ENCODE data around the gene PLA2G2E.
A peak's percentile ranks its signal among the peaks of the same experiment; 100 is the strongest.
"Not testable (repeated sequence)": the region's sequence is repeated elsewhere in the genome, so short reads cannot be mapped to it uniquely, and the experiment has no call there.

PLA2G2E gene

GRCh38 chr1:19882111-19883071, 41.0 kb downstream of the PLA2G2E start, which contains the start of gene OTUD3:
Gene OTUD3, plus strand, starts transcription at chr1:19882395. Its CDS starts 119 bp downstream, at chr1:19882514.
- peak within 1 kb of the TSS; percentile 77 to 82 for H3K4me3 ChIP-seq (ENCODE audit: low read depth in 1 of 2, low read length in 1 of 2)
- H3K4me1 ChIP-seq (ENCODE audit: control insufficient read depth in 1 of 2, insufficient read depth in 1 of 2, low read depth in 1 of 2, low read length in 1 of 2): peaks cover 9 to 10% of the 10 kb centered on the region in 2 experiments
- no peaks in the 10 kb centered on the region for H3K9me3 ChIP-seq
- peak; percentile 87 for TF ChIP-seq CTCF (IDR thresholded peaks at IDR 0.05)
- H3K36me3 ChIP-seq: no peaks in the 10 kb centered on the region
- peaks cover 27% of the 10 kb centered on the region for H3K27me3 ChIP-seq
- H3K27ac ChIP-seq: peak within 1 kb of the TSS; percentile 79

- peaks cover 9 to 10% of the 10 kb centered on the region in 2 experiments for H3K4me1 ChIP-seq (ENCODE audit: control insufficient read depth in 1 of 2, insufficient read depth in 1 of 2, low read depth in 1 of 2, low read length in 1 of 2)
- not testable (repeated sequence) for H3K36me3 ChIP-seq; H3K27ac ChIP-seq; H3K4me3 ChIP-seq (ENCODE audit: low read depth in 1 of 2, low read length in 1 of 2); H3K9me3 ChIP-seq
- peaks cover 43% of the 10 kb centered on the region for H3K27me3 ChIP-seq
Measured at GRCh38 chr1:19880841-19881240, 42.6 kb downstream of the PLA2G2E start.

- Histone ChIP-seq H3K36me3 (no peaks in the 10 kb centered on the region), H3K9me3 (no peaks in the 10 kb centered on the region), H3K27me3 (peaks cover 53% of the 10 kb centered on the region), H3K27ac (no peak overlapping the region), H3K4me1 (ENCODE audit: control insufficient read depth in 1 of 2, insufficient read depth in 1 of 2, low read depth in 1 of 2, low read length in 1 of 2) (peaks cover 9 to 10% of the 10 kb centered on the region in 2 experiments), H3K4me3 (ENCODE audit: low read depth in 1 of 2, low read length in 1 of 2) (no peak overlapping the region)
- TF ChIP-seq CTCF (IDR thresholded peaks at IDR 0.05): no peak
Measured at GRCh38 chr1:19879661-19880060, 43.8 kb downstream of the PLA2G2E start.

DNA sequence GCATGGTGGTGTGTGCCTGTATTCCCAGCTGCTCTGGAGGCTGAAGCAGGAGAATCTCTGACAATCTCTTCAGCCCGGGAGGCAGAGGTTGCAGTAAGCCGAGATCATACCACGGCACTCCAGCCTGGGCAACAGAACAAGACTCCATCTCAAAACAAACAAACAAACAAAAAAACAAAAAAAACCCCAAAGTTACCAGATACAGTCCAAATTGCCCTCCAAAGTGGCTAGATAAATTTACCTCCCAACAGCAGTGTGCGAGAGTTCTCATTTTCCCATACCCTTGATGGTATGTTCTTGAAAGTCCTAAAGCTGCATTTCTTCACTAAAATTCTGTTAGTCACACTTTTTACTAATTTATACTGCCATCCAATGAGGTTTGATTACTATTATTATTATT, 44.2 kb downstream of the PLA2G2E start:
- Histone ChIP-seq H3K27me3 (peaks cover 53% of the 10 kb centered on the region), H3K4me1 (ENCODE audit: control insufficient read depth in 1 of 2, insufficient read depth in 1 of 2, low read depth in 1 of 2, low read length in 1 of 2) (peaks cover 9 to 10% of the 10 kb centered on the region in 2 experiments), H3K27ac (no peak overlapping the region), H3K9me3 (no peaks in the 10 kb centered on the region), H3K4me3 (ENCODE audit: low read depth in 1 of 2, low read length in 1 of 2) (no peak overlapping the region), H3K36me3 (no peaks in the 10 kb centered on the region)
- no peak for TF ChIP-seq CTCF (IDR thresholded peaks at IDR 0.05)

DNA sequence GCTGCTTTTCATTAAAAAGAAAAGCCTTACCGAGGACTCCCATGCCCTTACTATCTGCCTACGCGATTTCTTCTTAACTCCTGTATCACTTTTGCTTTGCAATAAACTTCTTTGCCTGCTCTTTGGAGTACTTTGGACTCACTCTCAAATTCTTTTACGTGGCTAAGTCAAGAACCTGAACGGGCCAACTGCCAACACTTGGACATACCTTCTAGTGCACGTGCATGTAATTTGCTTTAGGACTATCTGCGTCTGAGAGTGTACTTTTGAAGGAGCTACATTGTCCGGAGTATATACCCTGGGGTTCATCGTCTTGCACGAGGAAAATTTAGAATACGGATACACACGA, 44.8 kb downstream of the PLA2G2E start:
- no peak for TF ChIP-seq CTCF (IDR thresholded peaks at IDR 0.05)
- Histone ChIP-seq H3K4me3 (ENCODE audit: low read depth in 1 of 2, low read length in 1 of 2) (no peak overlapping the region), H3K36me3 (no peaks in the 10 kb centered on the region), H3K27me3 (peaks cover 53% of the 10 kb centered on the region), H3K27ac (no peak overlapping the region), H3K4me1 (ENCODE audit: control insufficient read depth in 1 of 2, insufficient read depth in 1 of 2, low read depth in 1 of 2, low read length in 1 of 2) (peaks cover 9 to 10% of the 10 kb centered on the region in 2 experiments), H3K9me3 (no peaks in the 10 kb centered on the region)

Data from neutrophil (primary cell).